ENCODE data around the gene PNMT.

- TF ChIP-seq, protein P1, sequence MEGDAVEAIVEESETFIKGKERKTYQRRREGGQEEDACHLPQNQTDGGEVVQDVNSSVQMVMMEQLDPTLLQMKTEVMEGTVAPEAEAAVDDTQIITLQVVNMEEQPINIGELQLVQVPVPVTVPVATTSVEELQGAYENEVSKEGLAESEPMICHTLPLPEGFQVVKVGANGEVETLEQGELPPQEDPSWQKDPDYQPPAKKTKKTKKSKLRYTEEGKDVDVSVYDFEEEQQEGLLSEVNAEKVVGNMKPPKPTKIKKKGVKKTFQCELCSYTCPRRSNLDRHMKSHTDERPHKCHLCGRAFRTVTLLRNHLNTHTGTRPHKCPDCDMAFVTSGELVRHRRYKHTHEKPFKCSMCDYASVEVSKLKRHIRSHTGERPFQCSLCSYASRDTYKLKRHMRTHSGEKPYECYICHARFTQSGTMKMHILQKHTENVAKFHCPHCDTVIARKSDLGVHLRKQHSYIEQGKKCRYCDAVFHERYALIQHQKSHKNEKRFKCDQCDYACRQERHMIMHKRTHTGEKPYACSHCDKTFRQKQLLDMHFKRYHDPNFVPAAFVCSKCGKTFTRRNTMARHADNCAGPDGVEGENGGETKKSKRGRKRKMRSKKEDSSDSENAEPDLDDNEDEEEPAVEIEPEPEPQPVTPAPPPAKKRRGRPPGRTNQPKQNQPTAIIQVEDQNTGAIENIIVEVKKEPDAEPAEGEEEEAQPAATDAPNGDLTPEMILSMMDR (IDR thresholded peaks at IDR 0.05) = no peak
- TF ChIP-seq POLR2A (IDR thresholded peaks at IDR 0.05) (no peak), POLR2AphosphoS5 (IDR thresholded peaks at IDR 0.05) (no peak)
These were observed 21.0 kb upstream of the PNMT start for GRCh38 chr17:39647256-39647655.

Data from stomach (tissue), 4 donors.